NOMO-1 treated with DMSO at 0.1 percent for 48 hours (cell line): ENCODE results near the gene TOM1L1.
"Not testable (repeated sequence)": the region's sequence is repeated elsewhere in the genome, so short reads cannot be mapped to it uniquely, and the experiment has no call there.

Experiments used
- DNase-seq: peaks from one replicate; lab custom pipeline; 2025; ENCODE audit not compliant: unreplicated experiment; lab: John Stamatoyannopoulos, UW

TOM1L1 gene, protein sequence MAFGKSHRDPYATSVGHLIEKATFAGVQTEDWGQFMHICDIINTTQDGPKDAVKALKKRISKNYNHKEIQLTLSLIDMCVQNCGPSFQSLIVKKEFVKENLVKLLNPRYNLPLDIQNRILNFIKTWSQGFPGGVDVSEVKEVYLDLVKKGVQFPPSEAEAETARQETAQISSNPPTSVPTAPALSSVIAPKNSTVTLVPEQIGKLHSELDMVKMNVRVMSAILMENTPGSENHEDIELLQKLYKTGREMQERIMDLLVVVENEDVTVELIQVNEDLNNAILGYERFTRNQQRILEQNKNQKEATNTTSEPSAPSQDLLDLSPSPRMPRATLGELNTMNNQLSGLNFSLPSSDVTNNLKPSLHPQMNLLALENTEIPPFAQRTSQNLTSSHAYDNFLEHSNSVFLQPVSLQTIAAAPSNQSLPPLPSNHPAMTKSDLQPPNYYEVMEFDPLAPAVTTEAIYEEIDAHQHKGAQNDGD

GRCh38 chr17:54900457-54901229, at the start of gene TOM1L1:
TSS of gene TOM1L1 (plus strand) at chr17:54900852. CDS start at chr17:54900866, 14 bp downstream.
- no peak for DNase-seq

DNA sequence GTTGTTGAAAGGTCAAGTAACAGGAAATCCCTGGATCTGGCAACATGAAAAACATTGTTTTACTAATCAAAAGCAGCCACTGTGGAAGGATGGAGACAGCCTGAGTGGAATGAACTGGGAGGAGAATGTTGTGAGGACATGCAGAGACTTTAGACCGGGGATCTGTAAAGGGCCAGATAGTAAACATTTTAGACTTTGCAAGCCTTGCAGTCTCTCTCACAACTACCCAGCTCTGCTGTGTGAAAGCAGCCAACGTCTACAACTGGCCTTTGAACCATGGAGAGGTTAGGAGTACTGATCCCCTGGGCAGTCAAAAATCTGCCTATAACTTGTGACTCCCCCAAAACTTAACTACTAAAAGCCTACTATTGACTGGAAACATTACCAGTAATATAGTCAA, 41.5 kb upstream of the TOM1L1 start:
- no peak for DNase-seq

GRCh38 chr17:54860617-54861470, 39.8 kb upstream of the TOM1L1 start:
- no peak for DNase-seq

GRCh38 chr17:54861471-54861983, 39.1 kb upstream of the TOM1L1 start:
- DNase-seq, result no peak

DNA sequence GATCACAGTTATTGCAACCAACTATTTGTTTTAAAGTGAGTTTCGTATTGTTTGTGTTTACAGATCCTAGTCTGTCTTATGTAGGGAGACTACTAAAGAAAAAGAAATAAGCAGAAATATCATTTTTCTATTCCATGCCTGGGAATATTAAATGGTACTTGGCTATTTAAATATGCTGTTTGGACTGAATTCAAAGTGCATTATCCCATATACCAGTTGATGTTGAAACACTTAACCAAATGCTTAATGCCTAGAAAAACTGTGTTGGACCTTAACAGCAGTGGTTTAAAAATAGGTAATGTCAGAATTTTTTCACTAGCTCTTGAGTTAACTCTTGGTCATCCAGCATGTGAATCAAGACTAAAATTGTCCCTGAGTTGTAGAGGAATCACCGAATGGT, 37.5 kb upstream of the TOM1L1 start:
- DNase-seq, result no peak

- DNase-seq, result no peak
Measured at GRCh38 chr17:54864070-54864469, 36.6 kb upstream of the TOM1L1 start.

- no peak for DNase-seq
Measured at GRCh38 chr17:54864636-54865356, 35.9 kb upstream of the TOM1L1 start.

- no peak for DNase-seq
Measured at GRCh38 chr17:54867634-54868033, 33.0 kb upstream of the TOM1L1 start.

DNA sequence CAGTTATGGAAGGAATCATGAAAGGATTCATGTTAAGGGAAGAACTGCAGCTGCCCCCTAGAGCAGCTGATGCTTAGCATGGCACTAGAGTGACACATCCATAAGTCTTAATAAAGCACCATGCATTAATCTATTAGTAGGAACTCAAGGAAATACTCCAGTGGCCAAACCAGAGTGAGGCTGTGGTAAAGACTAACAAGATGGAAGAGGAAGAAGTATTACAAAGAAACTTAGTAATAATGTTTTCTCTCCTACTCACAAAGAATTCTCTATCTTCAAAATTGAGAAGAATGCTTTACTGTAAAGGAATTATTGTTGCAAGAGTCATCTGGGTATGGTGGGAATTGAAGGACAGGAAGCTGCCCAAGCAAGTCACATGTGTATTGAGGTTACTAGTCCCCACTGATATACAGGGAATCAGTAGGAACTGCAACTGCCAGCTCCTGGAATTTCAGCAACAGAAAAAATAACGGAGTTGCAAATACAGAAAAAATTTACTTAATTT, 29.9 kb upstream of the TOM1L1 start:
- DNase-seq, result no peak

GRCh38 chr17:54875906-54876305, 24.7 kb upstream of the TOM1L1 start:
- not testable (repeated sequence) for DNase-seq

DNA sequence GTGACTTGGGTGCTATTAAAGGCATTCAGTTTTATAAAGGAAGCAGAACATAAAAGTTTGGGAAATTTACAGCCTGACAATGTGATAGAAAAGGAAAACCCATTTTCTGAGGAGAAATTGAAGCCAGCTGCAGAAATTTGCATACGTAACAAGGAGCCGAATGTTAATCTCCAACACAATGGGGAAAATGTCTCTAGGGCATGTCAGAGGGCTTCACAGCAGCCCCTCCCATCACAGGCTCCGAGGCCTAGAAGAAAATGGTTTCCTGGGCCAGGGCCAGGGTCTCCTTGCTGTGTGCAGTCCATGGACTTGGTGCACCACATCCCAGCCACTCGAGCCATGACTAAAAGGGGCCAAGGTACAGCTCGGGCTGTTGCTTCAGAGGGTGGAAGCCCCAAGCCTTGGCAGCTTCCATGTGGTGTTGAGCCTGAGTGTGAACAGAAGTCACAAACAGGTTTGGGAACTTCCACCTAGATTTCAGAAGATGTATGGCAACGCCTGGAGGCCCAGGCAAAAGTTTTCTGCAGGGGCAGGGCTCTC, 23.9 kb upstream of the TOM1L1 start:
- DNase-seq, result no peak

- no peak for DNase-seq
Measured at GRCh38 chr17:54881255-54881972, 19.2 kb upstream of the TOM1L1 start.

DNA sequence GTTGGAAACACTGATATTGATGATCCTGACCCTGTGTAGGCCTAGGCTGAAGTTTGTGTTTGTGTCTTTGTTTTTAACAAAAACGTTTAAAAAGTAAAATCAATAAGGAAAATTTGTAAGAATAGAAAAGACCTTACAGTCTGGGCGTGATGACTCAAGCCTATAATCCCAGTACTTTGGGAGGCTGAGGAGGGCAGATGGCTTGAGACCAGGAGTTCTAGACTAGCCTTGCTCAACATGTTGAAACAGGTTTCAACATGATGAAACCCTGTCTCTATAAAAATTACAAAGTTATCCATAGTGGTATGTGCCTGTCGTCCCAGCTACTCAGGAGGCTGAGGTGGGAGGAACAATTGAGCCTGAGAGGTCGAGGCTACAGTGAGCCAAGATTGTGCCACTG, 18.3 kb upstream of the TOM1L1 start:
- no peak for DNase-seq

DNA sequence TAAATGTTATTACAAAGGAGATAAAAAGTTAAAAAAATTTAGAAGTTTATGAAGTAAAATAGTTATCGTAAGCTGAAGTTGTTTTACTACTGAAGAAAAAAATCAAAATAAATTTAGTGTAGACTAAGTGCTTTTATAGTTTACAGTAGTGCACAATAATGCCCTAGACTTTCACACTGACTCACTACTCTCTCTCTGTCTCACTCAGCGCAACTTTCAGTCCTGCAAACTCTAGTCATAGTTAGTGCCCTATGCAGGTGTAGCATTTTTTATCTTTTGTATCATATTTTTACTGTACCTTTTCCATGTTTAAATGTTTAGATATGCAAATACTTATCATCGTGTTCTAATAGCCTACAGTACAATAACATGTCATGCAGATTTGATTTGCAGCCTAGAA, 17.7 kb upstream of the TOM1L1 start:
- DNase-seq, result no peak

DNA sequence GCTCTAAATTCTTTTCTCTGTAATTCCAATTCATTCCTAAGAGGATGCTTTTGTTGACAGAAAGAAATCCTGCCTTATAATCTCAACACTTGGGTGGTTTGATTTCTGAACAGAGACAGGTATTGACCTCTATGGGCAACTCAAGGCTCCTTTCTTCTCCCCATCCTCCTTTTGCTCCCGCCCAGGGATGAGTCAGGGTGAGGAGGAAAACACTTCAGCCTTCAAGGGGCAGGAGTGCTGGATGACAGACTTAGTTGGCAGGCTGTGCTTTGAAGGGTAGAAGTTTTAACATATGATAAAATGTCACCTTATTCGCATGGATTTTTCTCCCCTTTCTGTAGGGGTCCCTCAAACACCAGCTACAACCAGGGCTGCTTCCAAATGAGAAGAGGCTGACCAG, 16.7 kb upstream of the TOM1L1 start:
- DNase-seq, result no peak

GRCh38 chr17:54887787-54888186, 12.9 kb upstream of the TOM1L1 start:
- DNase-seq, result no peak

GRCh38 chr17:54888254-54888653, 12.4 kb upstream of the TOM1L1 start:
- no peak for DNase-seq

DNA sequence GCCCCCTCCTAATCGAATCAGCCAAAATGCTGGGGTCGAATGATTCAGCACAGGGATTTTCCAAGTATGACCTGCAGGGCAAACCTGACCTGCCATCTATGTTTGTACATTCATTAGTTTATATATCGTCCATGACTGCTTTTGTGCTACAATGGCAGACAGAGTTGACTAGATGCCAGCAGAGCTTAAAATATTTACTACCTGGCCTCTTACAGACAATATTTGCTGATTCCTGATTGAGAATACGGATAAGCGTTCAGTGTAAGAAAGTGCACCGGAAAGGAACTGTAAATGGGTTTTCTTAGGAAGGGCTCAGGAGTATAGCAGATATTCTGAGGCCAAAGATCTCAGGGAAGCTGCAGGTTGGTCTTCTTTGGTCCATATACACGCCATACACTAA, 11.7 kb upstream of the TOM1L1 start:
- DNase-seq, result no peak

GRCh38 chr17:54891176-54891821, 9.4 kb upstream of the TOM1L1 start:
- DNase-seq, result peak; percentile 24
